ENCODE measurements around the gene TBKBP1. TPM values are rescaled to one million over a fixed set of nuclear protein-coding genes. Genes with fewer than 3 reads are reported as not detected.

Gene TBKBP1
- total and polyA plus RNA-seq, 9 of the 15 experiments (the other 6 are each of a cell fraction or from before 2014, with no cell fraction given): 0.03 to 15.6 (median 6.8) TPM

DNA sequence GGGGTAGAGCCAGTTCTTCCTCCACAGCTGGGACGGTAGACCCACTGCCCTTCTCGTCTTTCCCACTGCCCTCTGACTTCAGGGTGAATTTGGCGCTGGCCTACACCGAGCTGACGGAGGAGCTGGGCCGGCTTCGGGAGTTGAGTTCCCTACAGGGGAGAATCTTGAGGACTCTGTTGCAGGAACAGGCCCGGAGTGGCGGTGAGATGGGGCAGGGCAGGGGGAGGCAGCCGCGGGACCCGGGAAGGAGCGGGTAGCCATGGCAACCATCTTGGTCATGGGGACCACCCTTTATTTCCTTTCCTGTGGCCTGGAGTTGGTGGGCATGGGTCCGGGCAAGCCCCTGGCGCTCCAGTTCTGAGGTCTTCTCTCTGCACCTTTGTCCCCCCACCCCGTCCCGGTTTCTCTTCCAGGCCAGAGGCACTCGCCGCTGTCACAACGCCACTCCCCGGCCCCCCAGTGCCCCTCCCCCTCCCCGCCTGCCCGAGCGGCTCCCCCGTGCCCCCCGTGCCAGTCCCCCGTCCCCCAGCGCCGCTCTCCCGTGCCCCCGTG lies 14.4 kb downstream of the TBKBP1 start:
- Histone ChIP-seq H3K36me3 (ENCODE audit: control insufficient read depth, insufficient read depth, low read length) (peaks cover 11% of the 10 kb centered on the region; the same call in 1 of the 3 replicates), H3K9ac (ENCODE audit: insufficient read depth in 1 of 2, low read depth in 2 of 2, low read length in 2 of 2) (no peak overlapping the region), H3K9me1 (ENCODE audit: control insufficient read depth, insufficient read depth, low read length) (peaks cover 8% of the 10 kb centered on the region), H3K9me3 (replicated peaks; ENCODE audit: control insufficient read depth, insufficient read depth, low read depth, low read length) (no peaks in the 10 kb centered on the region), H3K4me1 (replicated peaks in 1 of 2; ENCODE audit: control insufficient read depth in 2 of 2, insufficient read depth in 2 of 2, low read length in 2 of 2) (peaks cover 21 to 53% of the 10 kb centered on the region in 2 experiments), H3K27ac (ENCODE audit: extremely low read depth, low read depth, low read length) (no peak overlapping the region), H3K27me3 (ENCODE audit: control insufficient read depth in 2 of 2, insufficient read depth in 2 of 2, low read length in 2 of 2) (peaks cover 4 to 10% of the 10 kb centered on the region in 2 experiments; a peak in 3 of 5 replicates), H2AFZ (ENCODE audit: low read depth, low read length) (no peak overlapping the region), H3K79me2 (ENCODE audit: control insufficient read depth, insufficient read depth, low read length) (no peaks in the 10 kb centered on the region), H4K20me1 (replicated peaks; ENCODE audit: control insufficient read depth, insufficient read depth, low read length) (no peaks in the 10 kb centered on the region; the same call in 1 of the 2 replicates), H3K4me2 (ENCODE audit: insufficient read depth, low read length) (no peak overlapping the region), H3K4me3 (no peak overlapping the region)
- in situ Hi-C loops (cut with MboI): no loop called here
- 80% methylated on average over 7 of the region's 31 CpGs for WGBS (ENCODE audit: insufficient coverage, low coverage, missing lambda C conversion rate)
- no peak for TF ChIP-seq HDAC6 (IDR thresholded peaks at IDR 0.05; ENCODE audit: low read depth, low read length)
- no peak for TF ChIP-seq TGIF2 (CRISPR knock-in tag; IDR thresholded peaks at IDR 0.05)
- TF ChIP-seq ZNF507 (tag; conservative IDR thresholded peaks at IDR 0.05): no peak
- TF ChIP-seq ZNF23 (CRISPR knock-in tag; IDR thresholded peaks at IDR 0.05): no peak
- no peak for TF ChIP-seq KLF1 (tag; IDR thresholded peaks at IDR 0.05)
- TF ChIP-seq GTF2A2 (tag; IDR thresholded peaks at IDR 0.05): no peak
- no peak for TF ChIP-seq ADNP (tag; IDR thresholded peaks at IDR 0.05)
- no peak for TF ChIP-seq RAD21 (CRISPR knock-in tag; conservative IDR thresholded peaks at IDR 0.05 in 1 of 2, IDR thresholded peaks at IDR 0.05 in 1 of 2)
- TF ChIP-seq, protein P1, sequence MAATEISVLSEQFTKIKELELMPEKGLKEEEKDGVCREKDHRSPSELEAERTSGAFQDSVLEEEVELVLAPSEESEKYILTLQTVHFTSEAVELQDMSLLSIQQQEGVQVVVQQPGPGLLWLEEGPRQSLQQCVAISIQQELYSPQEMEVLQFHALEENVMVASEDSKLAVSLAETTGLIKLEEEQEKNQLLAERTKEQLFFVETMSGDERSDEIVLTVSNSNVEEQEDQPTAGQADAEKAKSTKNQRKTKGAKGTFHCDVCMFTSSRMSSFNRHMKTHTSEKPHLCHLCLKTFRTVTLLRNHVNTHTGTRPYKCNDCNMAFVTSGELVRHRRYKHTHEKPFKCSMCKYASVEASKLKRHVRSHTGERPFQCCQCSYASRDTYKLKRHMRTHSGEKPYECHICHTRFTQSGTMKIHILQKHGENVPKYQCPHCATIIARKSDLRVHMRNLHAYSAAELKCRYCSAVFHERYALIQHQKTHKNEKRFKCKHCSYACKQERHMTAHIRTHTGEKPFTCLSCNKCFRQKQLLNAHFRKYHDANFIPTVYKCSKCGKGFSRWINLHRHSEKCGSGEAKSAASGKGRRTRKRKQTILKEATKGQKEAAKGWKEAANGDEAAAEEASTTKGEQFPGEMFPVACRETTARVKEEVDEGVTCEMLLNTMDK (IDR thresholded peaks at IDR 0.05; ENCODE audit: borderline replicate concordance, insufficient read depth, low read depth, low read length, poor library complexity, severe bottlenecking): no peak
- intact Hi-C loops (cut with micrococcal nuclease): no loop called here
- BruUV-seq (replicated peaks): no TSS peak
- ATAC-seq (no peak), FAIRE-seq (no peak), DNase-seq (ENCODE audit: extremely low read depth in 1 of 4, low spot score in 3 of 4) (no peak)
- ChIA-PET CTCF (ENCODE audit: low intra/inter-chr PET ratio) (no interaction called here), POLR2A (interaction anchor here (0.8 kb wide), 1 partner anchor 15 kb away, joined by 3 read pairs; the partner anchor contains the start of gene TBKBP1)
